GM18873 (cell line): ENCODE results near the gene CD300LF.

ENCODE experiments used
- ATAC-seq: cut with Tn5 transposase; IDR thresholded peaks from one replicate; pipeline ENCODE4 v1.9.1; 2021; ENCODE audit warnings: mild to moderate bottlenecking, moderate library complexity, moderate number of reproducible peaks; ENCODE audit not compliant: unreplicated experiment, low FRiP score

CD300LF gene

DNA sequence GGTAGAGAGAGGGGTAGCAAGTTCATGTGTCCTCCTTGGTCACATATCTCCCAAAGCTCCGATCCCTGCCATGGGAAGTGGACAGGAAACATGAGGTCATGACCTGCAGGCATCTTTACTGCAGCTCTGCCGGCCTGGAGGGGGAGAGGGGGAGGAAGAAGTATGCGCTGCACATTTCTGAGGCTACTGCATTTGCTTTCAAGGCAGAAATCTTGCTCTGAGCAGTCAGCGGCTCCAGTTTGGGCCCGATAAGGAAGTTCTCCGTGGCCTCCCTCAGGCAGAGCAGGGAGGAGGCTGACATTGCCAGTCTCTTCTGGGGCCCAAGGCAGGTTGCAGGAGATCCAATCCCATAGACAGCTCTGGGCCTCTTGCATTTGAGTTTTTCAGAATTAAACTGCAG is 34.2 kb upstream of the CD300LF start:
- no peak for ATAC-seq

DNA sequence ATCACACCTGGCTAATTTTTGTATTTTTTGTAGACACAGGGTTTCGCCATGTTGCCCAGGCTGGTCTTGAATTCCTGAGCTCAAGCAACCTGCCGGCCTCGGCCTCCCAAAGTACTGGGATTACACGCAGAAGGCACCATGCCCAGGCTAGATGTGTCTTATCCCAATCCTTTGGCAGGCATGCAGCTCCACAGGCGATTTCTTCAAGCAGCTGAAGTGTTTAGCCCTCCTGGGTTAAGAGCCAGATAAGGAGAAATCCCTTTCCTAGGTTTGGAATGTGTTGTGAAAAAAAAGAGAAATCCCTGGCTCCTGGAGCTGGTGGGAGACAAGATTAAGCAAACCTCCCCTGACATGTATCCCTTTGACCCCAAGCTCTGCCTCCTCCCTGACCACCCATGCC is 33.7 kb upstream of the CD300LF start:
- ATAC-seq = no peak

DNA sequence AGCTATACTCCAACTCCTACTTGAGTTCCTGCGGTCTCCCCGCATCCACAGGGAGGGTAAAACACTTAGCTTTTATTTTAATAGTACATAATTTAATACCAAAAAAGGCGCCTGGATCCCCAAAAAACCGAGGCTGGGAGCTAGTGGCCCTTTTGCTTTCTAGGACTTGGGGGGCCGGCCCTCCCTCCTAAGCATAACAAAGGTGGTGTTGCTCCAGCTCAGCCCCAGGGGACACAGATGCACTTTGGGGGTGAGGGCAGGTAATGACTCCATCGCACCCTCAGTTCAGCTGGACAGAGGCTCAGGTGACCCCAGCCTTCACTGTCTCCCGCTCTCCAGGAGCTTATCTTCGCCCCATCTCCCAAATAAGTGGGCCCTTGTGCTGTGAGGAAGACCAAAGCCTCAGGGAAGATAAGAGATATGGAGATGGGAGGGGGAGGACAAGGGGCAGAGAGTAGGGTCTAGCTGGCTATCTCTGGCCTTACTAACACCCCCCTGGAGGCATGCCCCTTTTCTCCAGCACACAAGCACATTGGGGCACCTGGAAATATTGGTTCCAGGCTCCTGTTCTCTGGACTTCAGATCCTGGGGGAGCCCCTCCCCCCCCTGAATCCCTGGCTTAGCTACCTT is 32.9 kb upstream of the CD300LF start:
- ATAC-seq = no peak

DNA sequence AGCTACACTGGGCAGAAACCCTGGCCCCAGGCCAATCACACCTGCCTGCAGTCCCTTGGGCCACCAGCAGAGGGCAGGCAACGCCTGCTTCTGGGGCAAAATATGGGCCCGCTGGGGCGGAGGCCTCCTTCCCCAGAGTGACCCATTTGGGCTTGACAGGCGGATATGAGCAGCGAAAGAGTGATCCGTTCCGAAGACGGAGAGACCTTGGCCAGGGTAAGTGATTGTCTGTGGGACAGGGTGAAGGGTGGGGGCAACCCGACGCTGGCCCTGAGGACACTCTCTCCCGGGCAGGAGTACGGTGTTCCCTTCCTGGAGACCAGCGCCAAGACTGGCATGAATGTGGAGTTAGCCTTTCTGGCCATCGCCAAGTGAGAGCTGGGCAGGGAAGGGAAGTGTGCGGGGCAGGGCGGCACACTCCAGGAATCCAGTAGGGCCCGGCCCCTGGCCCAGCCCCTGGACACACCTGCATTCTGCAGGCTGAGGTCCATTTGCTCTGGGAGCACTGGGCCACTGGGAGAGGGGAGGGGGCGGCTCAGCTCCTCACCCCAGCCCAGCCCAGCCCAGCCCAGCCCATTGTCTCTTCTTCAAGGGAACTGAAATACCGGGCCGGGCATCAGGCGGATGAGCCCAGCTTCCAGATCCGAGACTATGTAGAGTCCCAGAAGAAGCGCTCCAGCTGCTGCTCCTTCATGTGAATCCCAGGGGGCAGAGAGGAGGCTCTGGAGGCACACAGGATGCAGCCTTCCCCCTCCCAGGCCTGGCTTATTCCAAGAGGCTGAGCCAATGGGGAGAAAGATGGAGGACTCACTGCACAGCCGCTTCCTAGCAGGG is 32.2 kb upstream of the CD300LF start:
- ATAC-seq = no peak

DNA sequence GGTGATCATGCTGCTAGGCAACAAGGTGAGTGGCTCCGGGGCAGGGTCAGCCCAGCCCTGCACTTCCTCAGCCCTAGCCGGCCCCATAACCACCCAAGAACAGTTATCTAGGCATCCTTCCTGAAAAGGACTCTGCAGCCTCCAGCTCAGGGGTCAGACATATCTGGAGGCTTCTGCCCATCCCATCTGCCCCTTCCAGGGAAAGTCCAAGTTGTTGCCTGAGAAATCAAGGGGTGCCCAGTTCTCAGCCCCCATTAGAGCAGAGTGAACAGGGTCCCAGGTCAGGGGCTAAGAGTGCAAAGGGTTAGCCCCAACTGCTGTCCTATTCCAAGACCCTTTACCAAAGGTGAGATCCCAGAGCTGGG is 31.6 kb upstream of the CD300LF start:
- ATAC-seq = no peak

DNA sequence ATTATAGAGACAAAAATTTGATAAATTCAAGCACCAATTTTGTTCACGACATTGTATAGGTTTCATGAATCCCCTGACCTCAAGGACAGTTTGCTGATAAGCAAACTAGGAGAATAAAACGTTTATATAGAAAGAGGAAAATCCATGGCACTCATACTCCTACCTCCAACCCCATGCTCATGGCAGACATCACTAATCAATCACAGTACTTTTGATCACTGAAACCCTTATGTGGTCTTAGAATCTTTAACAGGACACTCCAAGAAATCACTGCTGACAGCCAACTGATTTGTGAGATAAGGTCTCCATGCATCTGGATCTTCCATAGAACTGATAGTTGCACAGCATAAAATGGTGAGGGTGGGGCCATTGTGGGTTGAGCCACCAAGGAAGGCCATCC is 31.0 kb upstream of the CD300LF start:
- ATAC-seq = no peak

DNA sequence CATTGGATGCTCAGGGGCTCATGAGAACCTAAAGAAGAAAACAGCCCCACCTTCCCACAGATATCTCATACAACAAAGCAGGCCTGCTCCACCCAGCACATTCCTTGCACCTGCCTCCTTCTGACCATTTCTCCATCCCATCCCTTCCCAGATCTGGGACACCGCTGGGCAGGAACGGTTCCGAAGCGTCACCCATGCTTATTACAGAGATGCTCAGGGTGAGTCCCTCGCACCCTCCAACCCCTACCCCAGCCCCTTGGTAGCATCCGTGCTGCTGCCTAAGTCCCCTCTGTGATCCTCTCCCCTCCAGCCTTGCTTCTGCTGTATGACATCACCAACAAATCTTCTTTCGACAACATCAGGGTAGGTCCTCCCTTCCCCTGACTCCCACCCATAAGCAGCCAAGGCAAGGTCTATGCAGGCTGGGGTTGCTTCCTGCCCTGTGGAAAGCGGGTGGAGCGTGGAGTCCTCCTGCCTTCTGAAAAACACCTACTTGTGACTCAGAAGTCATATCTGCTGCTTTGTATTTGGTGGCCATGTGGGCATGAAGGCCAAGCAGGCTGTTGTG is 30.3 kb upstream of the CD300LF start:
- no peak for ATAC-seq

DNA sequence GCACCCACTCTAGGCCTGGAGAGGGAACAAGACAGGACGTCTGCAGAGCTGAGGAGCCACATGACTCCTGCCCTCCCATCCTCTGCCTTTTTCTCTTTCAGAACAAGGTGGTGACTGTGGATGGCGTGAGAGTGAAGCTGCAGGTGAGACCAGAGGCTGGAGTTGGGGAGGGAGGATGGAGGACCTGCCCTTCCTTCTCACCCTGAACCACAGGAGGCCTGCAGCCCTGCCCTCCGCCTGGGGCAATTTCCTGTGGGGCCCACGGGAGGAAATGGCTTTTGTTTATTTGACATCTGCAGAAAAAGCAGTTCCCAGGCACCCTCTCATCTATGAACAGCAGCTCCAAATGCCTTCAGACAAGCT is 29.4 kb upstream of the CD300LF start:
- no peak for ATAC-seq

DNA sequence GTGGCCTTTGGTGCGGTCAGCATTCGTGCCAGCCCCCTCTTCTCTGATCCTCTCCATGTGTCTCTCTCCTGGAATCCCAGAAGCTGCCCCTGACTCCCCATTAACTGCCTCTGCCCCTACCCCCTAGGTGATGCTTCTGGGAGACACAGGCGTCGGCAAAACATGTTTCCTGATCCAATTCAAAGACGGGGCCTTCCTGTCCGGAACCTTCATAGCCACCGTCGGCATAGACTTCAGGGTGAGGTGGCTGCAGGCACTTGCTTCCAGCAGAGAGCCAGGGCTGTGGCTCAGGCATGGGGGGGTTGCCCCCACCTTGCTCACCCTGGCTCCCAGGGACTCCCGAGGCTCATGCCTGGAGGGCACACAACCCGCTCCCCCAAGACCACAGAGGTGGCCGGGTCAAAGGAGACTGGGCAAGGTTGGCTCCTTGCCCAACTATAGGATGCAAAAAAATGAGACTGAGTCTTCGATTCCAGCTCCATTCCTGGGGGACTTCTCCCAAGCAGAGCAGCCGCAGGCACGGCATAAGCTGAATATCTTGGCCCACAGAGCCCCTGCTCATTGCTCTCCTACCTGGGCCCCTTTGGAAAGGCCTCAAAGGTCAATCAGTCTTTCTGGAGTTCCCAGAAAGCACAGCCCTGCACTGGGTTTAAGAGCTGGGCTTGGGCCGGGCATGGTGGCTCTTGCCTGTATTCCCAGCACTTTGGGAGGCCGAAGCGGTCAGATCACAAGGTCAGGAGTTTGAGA is 28.1 kb upstream of the CD300LF start:
- ATAC-seq = no peak

DNA sequence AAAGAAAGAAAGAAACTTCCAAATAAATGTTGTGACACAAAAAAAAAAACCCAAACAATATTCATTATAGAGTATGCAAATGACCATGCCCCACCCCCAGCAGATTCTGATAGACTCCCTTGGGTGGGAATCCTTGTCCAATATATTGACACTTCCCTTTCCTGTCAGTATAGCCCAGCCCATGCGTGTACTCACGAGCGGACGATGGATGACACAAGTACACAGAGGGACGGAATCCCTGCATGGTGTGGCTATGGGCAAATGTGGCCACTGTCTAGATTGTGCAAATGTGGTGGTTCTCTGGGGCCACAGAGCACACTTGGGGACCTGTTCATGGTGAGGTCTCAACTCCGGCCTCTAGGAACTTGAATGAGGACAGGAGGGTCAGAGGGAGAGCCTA is 27.4 kb upstream of the CD300LF start:
- ATAC-seq = no peak

DNA sequence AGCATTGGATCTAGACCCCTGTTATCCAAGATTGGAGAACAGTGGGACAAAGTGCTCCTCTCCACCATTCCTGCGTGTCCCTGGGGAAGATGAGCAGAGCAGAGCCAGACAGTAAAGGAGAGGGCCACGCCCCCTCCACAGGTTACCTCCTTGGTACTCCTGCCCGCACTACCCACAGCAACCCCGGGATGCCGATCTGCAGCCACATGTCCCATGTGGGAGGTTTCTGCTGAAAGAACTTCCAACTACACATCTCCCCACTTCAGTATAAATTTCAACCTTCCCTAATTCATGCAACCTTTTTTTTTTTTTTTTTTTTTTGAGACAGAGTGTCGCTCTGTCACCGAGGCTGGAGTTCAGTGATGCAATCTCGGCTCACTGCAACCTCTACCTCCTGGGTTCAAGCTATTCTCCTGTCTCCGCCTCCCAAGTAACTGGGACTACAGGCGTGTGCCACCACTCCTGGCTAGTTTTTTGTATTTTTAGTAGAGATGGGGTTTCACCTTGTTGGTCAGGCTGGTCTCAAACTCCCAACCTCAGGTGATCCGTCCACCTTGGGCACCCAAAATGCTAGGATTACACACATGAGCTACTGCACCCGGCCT is 26.6 kb upstream of the CD300LF start:
- ATAC-seq = no peak

DNA sequence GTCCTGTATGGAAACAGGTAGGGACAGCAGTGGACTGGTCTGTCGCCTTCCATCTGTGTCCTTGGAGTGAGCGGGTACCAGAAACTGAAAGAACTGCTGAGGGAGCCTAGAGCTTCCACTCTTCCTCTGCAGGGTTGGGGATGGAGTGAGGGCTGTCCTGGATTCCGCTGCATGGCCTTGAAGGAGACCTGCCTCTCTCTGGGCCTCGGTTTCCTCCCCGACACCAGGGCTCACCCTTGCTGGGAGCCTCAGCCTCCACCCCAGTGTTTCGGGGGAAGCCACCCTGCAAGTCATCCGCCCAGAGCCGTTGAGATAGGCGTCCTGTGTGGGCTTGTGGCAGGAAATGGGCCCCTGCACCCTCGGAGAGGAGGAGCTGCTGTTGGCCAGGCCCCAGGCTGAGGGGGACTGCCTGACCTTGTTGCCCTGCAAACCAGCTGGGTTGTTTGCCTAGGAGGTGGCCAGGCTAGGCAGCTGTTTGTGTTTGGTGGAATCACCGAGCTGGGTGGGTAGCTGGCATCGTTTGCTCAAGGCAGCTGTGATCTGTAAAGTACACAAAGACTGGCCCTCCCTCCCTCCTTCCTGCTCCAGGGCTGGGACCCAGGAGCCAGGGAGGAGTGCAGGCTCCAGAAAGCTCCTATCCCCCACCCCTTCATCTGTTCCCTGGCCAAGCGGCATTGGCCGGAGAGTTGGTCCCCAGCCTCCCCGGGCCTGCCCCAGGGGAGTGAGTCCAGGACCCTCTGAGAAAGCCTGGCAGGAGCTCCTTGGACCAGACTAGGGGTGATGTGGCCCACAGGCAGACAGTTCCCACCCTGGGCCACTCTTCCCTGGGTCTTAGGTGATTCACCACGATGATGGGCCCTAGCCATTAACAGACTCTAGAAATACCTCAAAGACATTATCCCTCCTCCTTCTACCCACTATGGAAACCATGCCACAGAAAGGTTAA is 25.6 kb upstream of the CD300LF start:
- peak; percentile 34 for ATAC-seq

DNA sequence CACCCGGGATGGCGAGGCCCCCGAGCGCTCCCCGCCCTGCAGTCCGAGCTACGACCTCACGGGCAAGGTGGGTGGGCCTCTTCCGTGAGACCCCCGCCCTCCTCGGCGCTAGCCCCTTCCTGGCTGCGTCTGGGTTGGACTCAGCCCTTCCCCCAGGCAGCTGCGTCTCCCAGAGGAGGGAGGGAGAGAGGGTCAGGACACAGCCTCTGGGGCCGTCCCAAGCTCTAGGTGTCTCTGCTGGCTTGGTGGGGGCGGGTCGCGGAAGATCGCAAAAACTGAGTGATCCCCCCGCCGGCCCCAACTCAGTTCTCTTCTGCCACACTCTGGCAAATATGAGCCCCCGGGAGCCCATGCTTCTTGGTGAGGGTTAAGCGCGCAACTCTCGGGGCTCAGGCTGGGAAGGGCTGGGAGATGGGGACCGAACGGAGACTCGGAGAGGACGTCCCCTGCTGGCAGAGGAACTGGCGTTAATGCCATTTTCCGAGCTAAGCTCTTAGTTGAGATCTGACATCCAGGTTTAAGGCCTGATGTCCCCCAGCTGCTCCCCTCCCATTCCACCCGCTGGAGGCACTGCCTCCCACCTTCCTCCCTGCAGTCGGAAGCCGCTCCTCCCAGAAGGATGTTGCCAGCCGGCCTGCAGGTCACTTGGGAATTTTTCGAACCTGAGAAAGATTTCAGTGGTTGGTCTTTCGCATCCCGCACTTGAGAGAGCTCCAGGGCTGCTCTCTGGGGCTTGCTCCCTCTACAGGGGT is 24.8 kb upstream of the CD300LF start:
- ATAC-seq = no peak

DNA sequence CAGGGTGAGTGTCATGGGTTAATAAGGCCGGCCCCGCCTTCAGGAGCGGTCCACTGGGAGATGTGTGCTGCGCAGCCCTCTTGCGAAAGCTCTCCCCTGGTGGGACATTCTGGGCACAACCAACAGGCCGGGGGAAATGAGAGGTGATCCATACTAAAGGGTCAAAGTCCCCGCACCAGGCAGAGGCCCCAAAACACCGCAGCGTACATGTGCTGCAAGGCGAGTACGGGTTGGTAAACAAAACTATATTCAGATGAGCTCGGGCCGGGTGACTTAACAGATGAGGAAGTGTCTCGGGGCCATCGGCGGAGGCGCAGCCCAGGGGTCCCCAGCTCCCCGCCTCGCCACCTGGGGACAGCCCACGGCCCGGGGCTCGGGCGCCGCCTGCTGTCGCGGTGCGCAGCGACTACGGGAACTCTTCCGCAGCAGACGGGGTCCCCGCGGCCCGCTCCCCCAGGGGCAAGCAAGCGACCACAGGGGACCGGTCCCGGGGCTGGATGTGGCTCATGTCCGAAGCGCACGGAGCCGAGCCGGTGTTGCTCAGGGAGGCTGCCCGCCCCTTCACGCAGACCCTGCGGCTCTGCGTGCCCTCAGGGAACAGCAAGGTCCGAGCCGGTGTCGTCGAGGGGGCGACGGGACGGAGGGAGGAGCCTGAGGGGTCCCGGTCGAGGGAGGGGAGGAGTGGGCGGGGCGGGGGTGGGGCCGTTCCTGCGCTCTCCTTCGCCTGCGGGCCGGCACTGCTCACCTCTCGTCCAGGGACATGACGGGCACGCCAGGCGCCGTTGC is 24.0 kb upstream of the CD300LF start, which contains the start of gene RAB37:
TSS of gene RAB37 (plus strand) at position 744 of the 786 bp plus-strand sequence. CDS start at position 761, 17 bp downstream.
- no peak for ATAC-seq

DNA sequence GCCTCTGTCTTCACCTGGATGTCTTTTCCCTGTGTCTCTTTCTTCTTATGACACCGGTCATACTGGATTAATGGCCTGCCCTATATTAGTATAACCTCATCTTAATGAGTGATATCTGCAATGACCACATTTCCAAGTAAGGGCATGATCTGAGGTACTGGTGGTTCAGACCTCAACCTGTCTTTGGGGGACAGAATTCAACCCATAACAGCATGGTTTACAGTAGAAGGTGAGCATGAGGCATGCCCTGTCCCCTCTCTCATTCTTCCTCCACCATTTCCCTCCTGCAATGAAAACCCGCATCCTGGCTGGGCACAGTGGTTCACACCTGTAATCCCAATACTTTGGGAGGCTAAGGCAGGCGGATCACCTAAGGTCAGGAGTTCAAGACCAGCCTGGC is 21.5 kb upstream of the CD300LF start:
- no peak for ATAC-seq

DNA sequence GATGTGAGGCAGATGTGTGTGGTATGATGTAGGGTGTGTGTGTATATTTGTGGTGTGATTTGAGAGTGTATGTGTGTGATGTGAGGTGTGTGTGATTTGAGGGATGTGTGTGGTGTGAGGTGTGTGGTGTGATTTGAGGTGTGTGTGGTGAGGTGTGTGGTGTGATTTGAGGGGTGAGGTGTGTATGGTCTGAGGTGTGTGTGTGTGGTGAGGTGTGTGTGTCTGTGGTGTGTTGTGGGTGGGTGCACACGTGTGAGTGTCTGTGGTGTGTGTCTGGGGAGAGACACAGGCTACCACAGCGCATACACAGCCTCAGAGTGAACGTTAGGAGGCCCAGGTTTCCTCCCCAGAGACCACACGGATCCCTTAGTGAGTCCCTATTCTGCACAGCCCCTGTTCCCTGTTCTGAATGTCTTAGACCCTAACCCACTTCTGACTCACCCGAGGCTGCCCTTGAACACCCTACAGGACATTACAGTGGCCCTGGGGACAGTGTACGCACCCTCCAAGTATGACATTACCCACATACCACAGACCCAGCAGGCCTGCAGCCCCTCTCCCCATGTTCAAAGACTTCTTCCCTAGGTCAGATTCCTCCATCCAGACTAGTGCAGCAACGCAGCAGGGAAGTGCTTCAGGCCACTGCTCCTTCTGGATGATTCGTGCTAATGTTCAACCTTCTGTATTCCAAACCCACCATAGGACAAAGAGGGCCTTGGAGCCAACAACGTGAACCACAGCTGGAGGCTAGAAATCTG is 20.8 kb upstream of the CD300LF start:
- no peak for ATAC-seq

DNA sequence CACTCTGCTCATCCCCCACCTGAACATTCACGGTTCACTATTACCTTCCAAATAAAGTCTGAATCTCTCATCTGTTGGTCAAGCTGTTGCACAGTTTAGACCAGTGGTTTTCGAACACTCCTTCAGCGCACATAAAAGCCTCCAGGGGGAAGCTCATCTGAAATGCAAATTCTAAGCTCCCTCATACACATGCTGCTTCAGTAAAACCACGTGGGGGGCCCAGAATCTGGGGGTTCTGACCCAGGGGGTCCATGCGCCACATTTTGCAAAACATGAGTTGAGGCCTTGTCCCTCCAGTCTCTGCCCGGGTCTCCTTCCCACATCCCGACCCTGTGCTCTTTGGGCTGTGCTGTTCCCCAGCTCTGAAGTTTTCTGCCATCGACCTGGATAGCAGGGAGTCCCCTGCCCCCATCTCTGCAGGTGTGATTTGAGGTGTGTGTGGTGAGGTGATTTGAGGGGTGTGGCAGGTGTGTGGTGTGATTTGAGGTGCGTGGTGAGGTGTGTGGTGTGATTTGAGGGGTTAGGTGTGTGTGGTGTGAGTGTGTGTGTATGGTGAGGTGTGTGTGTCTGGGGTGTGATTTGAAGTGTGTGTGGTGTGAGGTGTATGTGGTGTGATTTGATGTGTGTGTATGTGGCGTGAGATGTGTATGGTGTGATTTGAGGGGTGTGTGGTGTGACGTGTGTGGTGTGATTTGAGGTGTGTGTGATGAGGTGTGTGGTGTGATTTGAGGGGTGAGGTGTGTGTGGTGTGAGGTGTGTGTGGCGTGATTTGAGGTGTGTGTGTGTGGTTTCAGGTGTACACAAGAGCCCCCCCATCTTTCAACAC is 19.5 kb upstream of the CD300LF start:
- no peak for ATAC-seq
